ENCODE measurements around the gene ANKRD29. TPM values are rescaled to one million over a fixed set of nuclear protein-coding genes. Genes with fewer than 3 reads are reported as not detected.

Gene ANKRD29
- total RNA-seq, 6 experiments from 2014 or later: 0.13 to 0.50 (median 0.22) TPM

DNA sequence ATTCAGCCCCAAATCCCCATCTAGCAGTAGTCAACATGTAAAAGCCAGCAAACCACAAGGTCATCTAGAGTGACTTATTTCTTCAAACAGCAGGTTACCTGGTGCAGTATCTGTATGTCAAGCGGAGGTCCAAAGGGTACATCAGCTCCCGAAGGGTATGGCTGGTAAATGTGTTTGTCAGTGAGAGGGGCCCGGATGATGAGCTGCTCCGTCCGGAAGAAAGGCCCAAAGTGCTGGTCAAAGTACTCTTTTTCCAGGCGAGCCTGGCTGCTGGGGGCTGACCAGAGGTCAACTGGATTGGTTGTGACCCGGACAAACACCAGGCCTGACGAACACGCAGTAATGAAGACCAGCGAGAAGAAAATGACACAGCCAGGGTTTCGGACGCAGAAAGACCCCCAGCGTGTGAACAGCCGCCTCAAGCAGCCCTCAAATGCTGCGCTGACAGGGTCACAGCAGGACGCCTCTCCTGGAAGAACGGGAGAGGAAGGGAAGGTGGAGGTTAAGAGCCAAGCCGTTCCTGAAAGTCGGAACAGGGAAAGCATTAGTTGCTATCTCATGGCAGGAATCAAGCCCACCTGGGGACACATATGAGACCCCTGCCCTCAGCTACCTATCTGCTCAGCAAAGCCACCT, 106.4 kb downstream of the ANKRD29 start:
- no peak overlapping the region for H3K4me3 Mint-ChIP-seq
- no peak for DNase-seq
- no peaks in the 10 kb centered on the region for H3K27me3 Mint-ChIP-seq (ENCODE audit: insufficient read depth)
- no peaks in the 10 kb centered on the region for H3K9me3 Mint-ChIP-seq
- H3K36me3 Mint-ChIP-seq (ENCODE audit: low read depth): peaks cover 70% of the 10 kb centered on the region
- TF ChIP-seq, protein P1, sequence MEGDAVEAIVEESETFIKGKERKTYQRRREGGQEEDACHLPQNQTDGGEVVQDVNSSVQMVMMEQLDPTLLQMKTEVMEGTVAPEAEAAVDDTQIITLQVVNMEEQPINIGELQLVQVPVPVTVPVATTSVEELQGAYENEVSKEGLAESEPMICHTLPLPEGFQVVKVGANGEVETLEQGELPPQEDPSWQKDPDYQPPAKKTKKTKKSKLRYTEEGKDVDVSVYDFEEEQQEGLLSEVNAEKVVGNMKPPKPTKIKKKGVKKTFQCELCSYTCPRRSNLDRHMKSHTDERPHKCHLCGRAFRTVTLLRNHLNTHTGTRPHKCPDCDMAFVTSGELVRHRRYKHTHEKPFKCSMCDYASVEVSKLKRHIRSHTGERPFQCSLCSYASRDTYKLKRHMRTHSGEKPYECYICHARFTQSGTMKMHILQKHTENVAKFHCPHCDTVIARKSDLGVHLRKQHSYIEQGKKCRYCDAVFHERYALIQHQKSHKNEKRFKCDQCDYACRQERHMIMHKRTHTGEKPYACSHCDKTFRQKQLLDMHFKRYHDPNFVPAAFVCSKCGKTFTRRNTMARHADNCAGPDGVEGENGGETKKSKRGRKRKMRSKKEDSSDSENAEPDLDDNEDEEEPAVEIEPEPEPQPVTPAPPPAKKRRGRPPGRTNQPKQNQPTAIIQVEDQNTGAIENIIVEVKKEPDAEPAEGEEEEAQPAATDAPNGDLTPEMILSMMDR (IDR thresholded peaks at IDR 0.05): no peak
- no peaks in the 10 kb centered on the region for H3K4me1 Mint-ChIP-seq (ENCODE audit: low read depth)
- no peak overlapping the region for H3K27ac Mint-ChIP-seq

GRCh38 chr18:23553887-23554286, 108.8 kb downstream of the ANKRD29 start:
- Mint-ChIP-seq H3K36me3 (ENCODE audit: low read depth) (peaks cover 53% of the 10 kb centered on the region), H3K4me1 (ENCODE audit: low read depth) (no peaks in the 10 kb centered on the region), H3K27ac (no peak overlapping the region), H3K4me3 (no peak overlapping the region), H3K9me3 (no peaks in the 10 kb centered on the region), H3K27me3 (ENCODE audit: insufficient read depth) (no peaks in the 10 kb centered on the region; the same call in 1 of the 2 replicates)
- DNase-seq: no peak
- TF ChIP-seq, protein P1 (IDR thresholded peaks at IDR 0.05): no peak

DNA sequence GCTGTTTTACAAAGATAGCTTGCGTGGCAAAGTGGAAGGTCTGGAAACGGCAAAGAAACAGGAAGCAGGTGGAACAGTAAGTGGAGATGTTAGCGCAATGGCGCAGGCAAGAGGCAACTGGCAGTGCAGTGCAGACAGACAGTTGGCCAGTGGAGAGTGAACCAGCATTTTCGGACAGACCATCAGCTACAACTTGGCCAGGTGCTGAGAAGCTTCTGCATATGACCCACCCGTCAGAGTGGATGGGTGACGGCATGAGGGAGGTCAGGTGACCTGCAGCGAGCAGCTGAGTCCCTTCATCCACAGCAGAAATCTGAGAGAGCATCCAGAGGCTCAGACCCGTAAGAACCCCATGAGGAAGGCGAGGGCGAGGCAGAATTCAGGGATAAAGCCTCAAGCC, 110.2 kb downstream of the ANKRD29 start:
- Mint-ChIP-seq H3K4me3 (no peak overlapping the region), H3K36me3 (ENCODE audit: low read depth) (peaks cover 47% of the 10 kb centered on the region), H3K9me3 (no peaks in the 10 kb centered on the region), H3K27me3 (ENCODE audit: insufficient read depth) (no peaks in the 10 kb centered on the region; the same call in 1 of the 2 replicates), H3K4me1 (ENCODE audit: low read depth) (peaks cover 11% of the 10 kb centered on the region), H3K27ac (no peak overlapping the region)
- TF ChIP-seq, protein P1 (IDR thresholded peaks at IDR 0.05): no peak
- DNase-seq: no peak

DNA sequence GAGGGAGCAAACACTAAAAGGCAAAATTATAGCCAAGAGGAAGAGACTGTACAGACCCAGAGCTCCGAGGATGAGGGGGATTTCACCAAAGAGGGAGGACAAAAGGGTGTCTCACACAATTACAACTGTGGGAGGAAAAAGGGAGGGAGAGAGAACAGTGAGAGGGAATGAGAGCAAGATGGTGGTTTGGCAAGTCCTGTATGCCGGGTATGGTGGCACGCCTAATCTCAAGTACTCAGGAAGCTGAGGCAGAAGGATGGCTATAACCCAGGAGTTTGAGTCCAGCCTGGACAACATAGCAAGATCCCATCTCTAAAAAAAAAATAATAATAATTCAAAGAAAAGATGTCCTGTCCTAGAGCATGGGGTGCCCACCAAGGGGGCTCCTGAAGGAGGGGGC, 110.7 kb downstream of the ANKRD29 start:
- TF ChIP-seq, protein P1 (IDR thresholded peaks at IDR 0.05): no peak
- Mint-ChIP-seq H3K9me3 (no peaks in the 10 kb centered on the region), H3K27me3 (ENCODE audit: insufficient read depth) (no peaks in the 10 kb centered on the region; the same call in 1 of the 2 replicates), H3K4me1 (ENCODE audit: low read depth) (peaks cover 12% of the 10 kb centered on the region), H3K36me3 (ENCODE audit: low read depth) (peaks cover 43% of the 10 kb centered on the region), H3K4me3 (no peak overlapping the region), H3K27ac (no peak overlapping the region)
- no peak for DNase-seq

- H3K27ac Mint-ChIP-seq: no peak overlapping the region
Measured at GRCh38 chr18:23550898-23551297, 111.8 kb downstream of the ANKRD29 start.

More at GRCh38 chr18:23550898-23551297, 111.8 kb downstream of the ANKRD29 start:
- Mint-ChIP-seq H3K27me3 (ENCODE audit: insufficient read depth) (no peaks in the 10 kb centered on the region; the same call in 1 of the 2 replicates), H3K4me3 (no peak overlapping the region), H3K36me3 (ENCODE audit: low read depth) (peaks cover 42% of the 10 kb centered on the region), H3K9me3 (no peaks in the 10 kb centered on the region), H3K4me1 (ENCODE audit: low read depth) (peaks cover 12% of the 10 kb centered on the region)
- no peak for DNase-seq
- TF ChIP-seq, protein P1 (IDR thresholded peaks at IDR 0.05): no peak

Other genes with a start within 250 kb of the ANKRD29 start
- 10 to 100 TPM; 37.9 to 46.1 (median 42.4) TPM for gene RIOK3, start 209.6 kb downstream of the ANKRD29 start, total RNA-seq (2021; fragmentation: NEBNext Ultra II Directional; extraction: Animal tissue kit (Norgen Biotek cat#: 25700))
- gene RMC1, start 159.4 kb downstream of the ANKRD29 start, total RNA-seq (2021; fragmentation: NEBNext Ultra II Directional; extraction: Animal tissue kit (Norgen Biotek cat#: 25700)): 10 to 100 TPM; 17.3 to 19.9 (median 19.4) TPM
- 10 to 100 TPM; 25.4 to 46.2 (median 34.3) TPM for gene NPC1, start 76.4 kb downstream of the ANKRD29 start, total RNA-seq (2021; fragmentation: NEBNext Ultra II Directional; extraction: Animal tissue kit (Norgen Biotek cat#: 25700))
- 1 to 10 TPM in 2 of 6 experiments, under 1 TPM in 4; 0.46 to 1.6 (median 0.54) TPM for gene LAMA3, start 26.5 kb upstream of the ANKRD29 start, total RNA-seq (2021; fragmentation: NEBNext Ultra II Directional; extraction: Animal tissue kit (Norgen Biotek cat#: 25700))

Data from HFFc6 (cell line).